ENCODE results near the gene TAF7L.

GRCh38 chrX:101223226-101223625 lies 67.9 kb downstream of the TAF7L start:
- TF ChIP-seq RAD21 (IDR thresholded peaks at IDR 0.05) (no peak), CTCF (IDR thresholded peaks at IDR 0.05; ENCODE audit: low read depth, low read length, missing input control) (no peak), REST (IDR thresholded peaks at IDR 0.05) (no peak), ATF3 (IDR thresholded peaks at IDR 0.05) (no peak), GABPA (IDR thresholded peaks at IDR 0.05 in 1 of 2, conservative IDR thresholded peaks at IDR 0.05 in 1 of 2) (no peak)
